Skeletal muscle tissue (tissue), 4 donors: ENCODE results near the gene SMURF2. TPM values are rescaled to one million over a fixed set of nuclear protein-coding genes. Genes with fewer than 3 reads are reported as not detected.

Experiments used
- H3K27ac ChIP-seq: one replicate; pipeline ENCODE4 v1.7.0; 2013; ENCODE audit warnings: mild to moderate bottlenecking, low read depth, low read length, inconsistent platforms
- H3K27me3 ChIP-seq, 3 donors: one replicate each; pipeline ENCODE4 v1.7.0; 2013; ENCODE audit warnings: low read length in 3 of 3; ENCODE audit not compliant: control insufficient read depth in 3 of 3, insufficient read depth in 3 of 3
- H3K36me3 ChIP-seq, 3 donors: one replicate each; pipeline ENCODE4 v1.7.0; 2013; ENCODE audit warnings: low read length in 3 of 3; ENCODE audit not compliant: control insufficient read depth in 3 of 3, insufficient read depth in 3 of 3
- H3K4me1 ChIP-seq, 3 donors: one replicate each; pipeline ENCODE4 v1.7.0; 2013; ENCODE audit warnings: low read length in 3 of 3, mild to moderate bottlenecking in 3 of 3; ENCODE audit not compliant: control insufficient read depth in 3 of 3, insufficient read depth in 3 of 3
- H3K4me3 ChIP-seq, 3 donors: one replicate each; pipeline ENCODE4 v1.7.0; 2013; ENCODE audit warnings: low read length in 3 of 3
- H3K9ac ChIP-seq, 3 donors: one replicate each; pipeline ENCODE4 v1.7.0; 2013; ENCODE audit warnings: low read length in 3 of 3, mild to moderate bottlenecking in 3 of 3, moderate library complexity in 2 of 3, low read depth in 1 of 3
- H3K9me3 ChIP-seq, 3 donors: one replicate each; pipeline ENCODE4 v1.7.0; 2013; ENCODE audit warnings: low read length in 3 of 3; ENCODE audit not compliant: control insufficient read depth in 3 of 3
- total RNA-seq: library from RNA; depleted of rRNA; stranded (reverse); fragments of >200 nt; gene quantifications from one replicate; pipeline ENCODE4 v1.2.3, GENCODE V29; 2014
- donor health status: Osteomylitis.

The SMURF2 gene
- total RNA-seq, 1 donor from 2014 or later: 32.4 TPM

- Histone ChIP-seq H3K27ac (no peak overlapping the region), H3K27me3 (no peaks in the 10 kb centered on the region), H3K9me3 (no peaks in the 10 kb centered on the region), H3K36me3 (no peaks in the 10 kb centered on the region), H3K4me3 (no peak overlapping the region), H3K4me1 (peaks cover 0 to 5% (median 0%) of the 10 kb centered on the region in 3 donors), H3K9ac (no peak overlapping the region)
Observed at GRCh38 chr17:64632606-64633005, 29.5 kb downstream of the SMURF2 start.

DNA sequence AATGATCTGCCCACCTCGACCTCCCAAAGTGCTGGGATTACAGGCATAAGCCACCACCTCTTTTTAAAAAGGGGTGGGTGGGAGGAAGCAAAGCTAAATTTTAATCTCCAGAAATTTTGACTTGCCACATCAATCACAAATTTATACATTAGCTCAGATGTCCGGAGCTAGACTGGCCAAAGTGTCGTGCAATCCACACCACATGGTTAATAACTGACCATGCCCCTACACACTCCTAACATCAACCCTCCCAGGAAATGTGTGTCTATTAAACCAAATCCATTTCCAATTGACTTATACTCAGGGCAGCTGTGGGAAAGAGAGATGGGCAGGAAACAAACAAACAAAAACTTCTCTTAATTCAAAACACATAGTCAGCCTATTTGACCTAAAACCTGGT is 29.9 kb downstream of the SMURF2 start:
- H3K4me3 ChIP-seq: no peak overlapping the region
- peaks cover 0 to 5% (median 0%) of the 10 kb centered on the region in 3 donors for H3K4me1 ChIP-seq
- H3K36me3 ChIP-seq: no peaks in the 10 kb centered on the region
- H3K9me3 ChIP-seq: no peaks in the 10 kb centered on the region
- no peaks in the 10 kb centered on the region for H3K27me3 ChIP-seq
- no peak overlapping the region for H3K27ac ChIP-seq
- H3K9ac ChIP-seq: no peak overlapping the region

DNA sequence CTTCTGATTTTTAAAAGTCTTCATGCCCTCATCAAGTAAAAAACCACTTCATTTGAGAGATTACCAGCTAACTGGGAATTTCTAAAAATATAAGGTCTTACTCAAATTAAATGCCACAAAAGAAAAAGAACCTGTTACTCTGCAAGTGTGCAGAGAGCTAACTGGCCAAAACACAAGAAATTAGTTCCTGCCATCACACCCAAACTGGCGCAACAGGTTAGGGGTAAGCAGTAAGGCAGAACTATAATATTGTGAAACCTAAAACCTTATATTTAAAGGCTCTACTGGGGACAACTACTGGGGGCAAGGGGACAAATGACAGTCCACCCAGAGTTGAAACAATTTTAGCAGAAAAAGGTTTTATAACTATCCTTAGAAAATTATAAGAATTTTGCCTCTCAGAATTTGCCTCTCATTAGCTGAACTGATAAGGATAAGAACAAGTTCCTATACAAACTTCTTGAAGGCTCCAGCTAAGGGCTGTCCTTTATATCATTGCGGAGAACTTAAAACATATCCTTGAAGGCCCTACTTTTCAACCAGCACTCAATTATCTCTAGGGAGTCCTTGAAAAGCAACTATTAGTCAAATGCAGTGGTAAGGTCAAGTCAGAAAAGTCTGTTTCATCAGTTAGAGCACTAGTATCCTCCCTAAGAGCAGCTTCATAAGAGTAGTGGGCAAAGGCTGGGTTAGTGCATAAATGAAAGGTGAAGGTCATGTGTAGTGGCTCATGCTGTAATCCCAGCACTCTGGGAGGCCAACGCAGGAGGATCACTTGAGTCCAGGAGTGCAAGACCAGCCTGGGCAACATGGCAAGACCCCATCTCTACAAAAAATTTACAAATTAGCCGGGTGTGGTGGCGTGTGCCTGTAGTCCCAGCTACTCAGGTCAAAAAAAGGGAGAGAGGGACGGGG is 31.5 kb downstream of the SMURF2 start:
- H3K27me3 ChIP-seq: no peaks in the 10 kb centered on the region
- no peaks in the 10 kb centered on the region for H3K9me3 ChIP-seq
- H3K4me1 ChIP-seq: peaks cover 0 to 5% (median 0%) of the 10 kb centered on the region in 3 donors
- H3K36me3 ChIP-seq: no peaks in the 10 kb centered on the region
- H3K27ac ChIP-seq: no peak overlapping the region
- H3K4me3 ChIP-seq: no peak overlapping the region
- no peak overlapping the region for H3K9ac ChIP-seq

DNA sequence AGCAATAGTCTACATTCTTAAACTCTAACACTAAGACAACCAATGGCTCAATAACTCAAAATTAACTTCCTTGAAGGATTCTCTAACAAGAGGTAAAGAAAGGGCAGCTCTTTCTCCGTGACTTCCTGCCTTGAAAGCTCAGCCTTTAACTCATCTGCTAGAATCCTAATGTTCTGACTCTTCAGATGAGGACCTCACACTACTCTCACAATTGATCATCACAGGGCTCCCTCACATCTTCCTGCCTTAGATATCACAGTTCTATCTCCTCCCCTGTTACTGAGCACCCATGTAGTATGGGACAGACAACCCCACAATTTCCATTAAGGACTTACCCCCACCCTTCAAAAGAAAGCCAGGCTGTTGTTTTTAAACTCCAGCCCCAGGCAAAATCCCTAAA is 33.5 kb downstream of the SMURF2 start:
- Histone ChIP-seq H3K9me3 (no peaks in the 10 kb centered on the region), H3K4me3 (no peak overlapping the region), H3K27me3 (no peaks in the 10 kb centered on the region), H3K27ac (no peak overlapping the region), H3K9ac (no peak overlapping the region), H3K4me1 (peaks cover 0 to 5% (median 0%) of the 10 kb centered on the region in 3 donors), H3K36me3 (no peaks in the 10 kb centered on the region)

GRCh38 chr17:64627797-64628196 is 34.3 kb downstream of the SMURF2 start:
- Histone ChIP-seq H3K4me1 (peaks cover 0 to 5% (median 0%) of the 10 kb centered on the region in 3 donors), H3K27ac (no peak overlapping the region), H3K36me3 (no peaks in the 10 kb centered on the region), H3K27me3 (no peaks in the 10 kb centered on the region), H3K9ac (no peak overlapping the region), H3K4me3 (no peak overlapping the region), H3K9me3 (no peaks in the 10 kb centered on the region)

GRCh38 chr17:64626827-64627226 is 35.3 kb downstream of the SMURF2 start:
- Histone ChIP-seq H3K36me3 (no peaks in the 10 kb centered on the region), H3K27me3 (no peaks in the 10 kb centered on the region), H3K27ac (no peak overlapping the region), H3K9ac (no peak overlapping the region), H3K4me1 (no peaks in the 10 kb centered on the region), H3K9me3 (no peaks in the 10 kb centered on the region), H3K4me3 (no peak overlapping the region)

DNA sequence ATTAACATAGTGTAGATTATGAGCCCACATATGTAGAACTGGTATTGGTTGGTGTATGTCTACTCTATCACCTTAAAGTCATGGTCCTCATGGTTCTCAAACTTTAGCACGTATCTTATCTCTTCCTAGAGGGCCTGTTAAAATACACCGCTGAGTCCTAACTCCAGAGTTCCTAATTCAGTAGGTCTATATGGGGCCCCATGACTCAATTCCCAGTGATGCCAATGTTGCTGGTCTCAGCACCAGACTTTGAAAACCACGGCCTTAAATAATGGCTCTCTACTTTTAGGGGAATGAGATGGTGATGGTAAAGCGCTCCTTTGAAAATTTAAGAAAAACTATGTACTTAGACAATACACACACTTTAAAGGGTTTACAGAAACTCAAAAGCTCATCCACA is 36.6 kb downstream of the SMURF2 start:
- Histone ChIP-seq H3K36me3 (no peaks in the 10 kb centered on the region), H3K9me3 (no peaks in the 10 kb centered on the region), H3K4me1 (no peaks in the 10 kb centered on the region), H3K9ac (no peak overlapping the region), H3K27ac (no peak overlapping the region), H3K4me3 (no peak overlapping the region), H3K27me3 (no peaks in the 10 kb centered on the region)

GRCh38 chr17:64622931-64623654 is 39.0 kb downstream of the SMURF2 start:
- Histone ChIP-seq H3K4me1 (no peaks in the 10 kb centered on the region), H3K9ac (no peak overlapping the region), H3K36me3 (no peaks in the 10 kb centered on the region), H3K27ac (no peak overlapping the region), H3K27me3 (no peaks in the 10 kb centered on the region), H3K4me3 (no peak overlapping the region), H3K9me3 (no peaks in the 10 kb centered on the region)

DNA sequence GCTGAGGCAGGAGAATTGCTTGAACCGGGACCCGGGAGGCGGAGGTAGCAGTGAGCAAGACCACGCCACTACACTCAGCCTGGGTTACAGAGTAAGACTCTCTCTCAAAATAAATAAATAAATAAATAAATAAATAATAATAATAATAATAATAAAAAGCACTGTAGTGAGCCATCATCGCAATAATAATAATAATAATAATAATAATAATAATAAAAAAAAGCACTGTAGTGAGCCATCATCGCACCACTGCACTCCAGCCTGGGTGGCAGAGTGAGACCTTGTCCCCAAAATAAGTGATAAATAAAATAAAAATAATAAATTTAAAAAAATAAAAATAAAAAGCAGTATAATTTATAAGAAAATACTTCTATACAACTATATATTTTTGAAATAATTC is 40.3 kb downstream of the SMURF2 start:
- Histone ChIP-seq H3K9me3 (no peaks in the 10 kb centered on the region), H3K36me3 (no peaks in the 10 kb centered on the region), H3K4me3 (no peak overlapping the region), H3K27ac (no peak overlapping the region), H3K9ac (no peak overlapping the region), H3K27me3 (no peaks in the 10 kb centered on the region), H3K4me1 (no peaks in the 10 kb centered on the region)

- Histone ChIP-seq H3K27ac (no peak overlapping the region), H3K36me3 (no peaks in the 10 kb centered on the region), H3K4me3 (no peak overlapping the region), H3K27me3 (no peaks in the 10 kb centered on the region), H3K4me1 (peaks cover 3 to 9% (median 6%) of the 10 kb centered on the region in 3 donors), H3K9ac (no peak overlapping the region), H3K9me3 (no peaks in the 10 kb centered on the region)
Observed at GRCh38 chr17:64618848-64619247, 43.3 kb downstream of the SMURF2 start.
